Measurements from ENCODE around the gene PUS7L.

Gene PUS7L

GRCh38 chr12:43795716-43796280 lies 37.2 kb upstream of the PUS7L start:
- no peak for DNase-seq (ENCODE audit: low read depth)
- no peak overlapping the region for H3K4me3 ChIP-seq (ENCODE audit: low read length)
- TF ChIP-seq CTCF (IDR thresholded peaks at IDR 0.05; ENCODE audit: insufficient read depth, low read depth, low read length, missing control alignments) = no peak

- DNase-seq (ENCODE audit: low read depth) = no peak
- H3K4me3 ChIP-seq (ENCODE audit: low read length) = no peak overlapping the region
- TF ChIP-seq CTCF (IDR thresholded peaks at IDR 0.05; ENCODE audit: insufficient read depth, low read depth, low read length, missing control alignments) = no peak
Measured at GRCh38 chr12:43789941-43790340, 31.4 kb upstream of the PUS7L start.

GRCh38 chr12:43786899-43787693 lies 28.5 kb upstream of the PUS7L start:
- no peak overlapping the region for H3K4me3 ChIP-seq (ENCODE audit: low read length)
- DNase-seq (ENCODE audit: low read depth) = no peak
- TF ChIP-seq CTCF (IDR thresholded peaks at IDR 0.05; ENCODE audit: insufficient read depth, low read depth, low read length, missing control alignments) = no peak

GRCh38 chr12:43776498-43776897 lies 17.9 kb upstream of the PUS7L start:
- peak; percentile 49 for TF ChIP-seq CTCF (IDR thresholded peaks at IDR 0.05; ENCODE audit: insufficient read depth, low read depth, low read length, missing control alignments)
- DNase-seq (ENCODE audit: low read depth) = peak; percentile 50
- no peak overlapping the region for H3K4me3 ChIP-seq (ENCODE audit: low read length)

- no peak for TF ChIP-seq CTCF (IDR thresholded peaks at IDR 0.05; ENCODE audit: insufficient read depth, low read depth, low read length, missing control alignments)
- H3K4me3 ChIP-seq (ENCODE audit: low read length) = no peak overlapping the region
- no peak for DNase-seq (ENCODE audit: low read depth)
Measured at GRCh38 chr12:43766291-43766690, 7.7 kb upstream of the PUS7L start.

- no peak for DNase-seq (ENCODE audit: low read depth)
- no peak overlapping the region for H3K4me3 ChIP-seq (ENCODE audit: low read length)
- no peak for TF ChIP-seq CTCF (IDR thresholded peaks at IDR 0.05; ENCODE audit: insufficient read depth, low read depth, low read length, missing control alignments)
Measured at GRCh38 chr12:43764528-43764927, 5.9 kb upstream of the PUS7L start.

GRCh38 chr12:43763769-43764168 lies 5.2 kb upstream of the PUS7L start:
- no peak for DNase-seq (ENCODE audit: low read depth)
- H3K4me3 ChIP-seq (ENCODE audit: low read length) = no peak overlapping the region
- TF ChIP-seq CTCF (IDR thresholded peaks at IDR 0.05; ENCODE audit: insufficient read depth, low read depth, low read length, missing control alignments) = no peak

Measured in epithelial cell of esophagus (primary cell).